SU-DHL-6 (cell line): ENCODE measurements around the gene ANXA2R.

ENCODE experiments used
- EZH2phosphoT487 ChIP-seq: fragments of 200-600 bp; sonication (generic), shearing (Covaris generic); conservative IDR thresholded peaks from 2 replicates; pipeline ENCODE4 v1.6.1; 2018; ENCODE audit warnings: mild to moderate bottlenecking, antibody characterized with exemption, low read length, moderate library complexity, mixed read lengths
- TF ChIP-seq, protein P1 (sequence below): fragments of 200-600 bp; sonication (generic); IDR thresholded peaks from one replicate; pipeline ENCODE4 v1.5.1; 2017; ENCODE audit warnings: antibody characterized with exemption, mild to moderate bottlenecking, low read length, moderate library complexity; ENCODE audit not compliant: insufficient read depth, poor library complexity, severe bottlenecking

DNA sequence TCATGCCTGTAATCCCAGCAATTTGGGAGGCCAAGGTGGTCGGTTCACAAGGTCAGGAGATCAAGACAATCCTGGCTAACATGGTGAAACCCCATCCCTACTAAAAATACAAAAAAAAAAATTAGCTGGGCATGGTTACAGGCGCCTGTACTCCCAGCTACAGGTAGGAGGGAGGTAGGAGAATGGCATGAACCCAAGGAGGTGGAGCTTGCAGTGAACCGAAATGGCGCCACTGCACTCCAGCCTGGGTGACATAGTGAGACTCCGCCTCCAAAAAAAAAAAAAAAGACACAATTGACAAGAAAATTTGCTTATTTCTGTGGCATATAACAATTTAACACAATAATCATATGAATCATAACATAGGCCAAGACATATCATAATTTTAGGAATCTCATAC is 45.3 kb upstream of the ANXA2R start:
- TF ChIP-seq, protein P1, sequence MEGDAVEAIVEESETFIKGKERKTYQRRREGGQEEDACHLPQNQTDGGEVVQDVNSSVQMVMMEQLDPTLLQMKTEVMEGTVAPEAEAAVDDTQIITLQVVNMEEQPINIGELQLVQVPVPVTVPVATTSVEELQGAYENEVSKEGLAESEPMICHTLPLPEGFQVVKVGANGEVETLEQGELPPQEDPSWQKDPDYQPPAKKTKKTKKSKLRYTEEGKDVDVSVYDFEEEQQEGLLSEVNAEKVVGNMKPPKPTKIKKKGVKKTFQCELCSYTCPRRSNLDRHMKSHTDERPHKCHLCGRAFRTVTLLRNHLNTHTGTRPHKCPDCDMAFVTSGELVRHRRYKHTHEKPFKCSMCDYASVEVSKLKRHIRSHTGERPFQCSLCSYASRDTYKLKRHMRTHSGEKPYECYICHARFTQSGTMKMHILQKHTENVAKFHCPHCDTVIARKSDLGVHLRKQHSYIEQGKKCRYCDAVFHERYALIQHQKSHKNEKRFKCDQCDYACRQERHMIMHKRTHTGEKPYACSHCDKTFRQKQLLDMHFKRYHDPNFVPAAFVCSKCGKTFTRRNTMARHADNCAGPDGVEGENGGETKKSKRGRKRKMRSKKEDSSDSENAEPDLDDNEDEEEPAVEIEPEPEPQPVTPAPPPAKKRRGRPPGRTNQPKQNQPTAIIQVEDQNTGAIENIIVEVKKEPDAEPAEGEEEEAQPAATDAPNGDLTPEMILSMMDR = no peak
- TF ChIP-seq EZH2phosphoT487 = no peak
